HCT116 (cell line): Measurements from ENCODE around the gene PKIB.

Experiments
- CEBPB ChIP-seq: IDR thresholded peaks from 2 replicates; pipeline ENCODE4 v1.6.1; 2012; ENCODE audit warnings: low read depth
- CTCF ChIP-seq, 3 experiments: fragments of 200-600 bp in 1 of 3; sonication (generic) in 1 of 3; IDR thresholded peaks in 2 of 3; conservative IDR thresholded peaks in 1 of 3; 2 replicates each; pipeline ENCODE4 v1.5.1; 2012 to 2017; ENCODE audit warnings: low read depth in 2 of 3, low read length in 2 of 3, antibody characterized with exemption in 1 of 3, borderline replicate concordance in 1 of 3, control low read depth in 1 of 3, mild to moderate bottlenecking in 1 of 3, mixed read lengths in 1 of 3, mixed run types in 1 of 3, moderate library complexity in 1 of 3; ENCODE audit not compliant: insufficient read depth in 1 of 3
- JUND ChIP-seq: IDR thresholded peaks from 2 replicates; pipeline ENCODE4 v1.6.1; 2012
- MAX ChIP-seq: IDR thresholded peaks from 2 replicates; pipeline ENCODE4 v1.6.1; 2012
- POLR2A ChIP-seq: IDR thresholded peaks from 2 replicates; pipeline ENCODE4 v1.7.0; 2011; ENCODE audit warnings: borderline replicate concordance; ENCODE audit not compliant: insufficient read depth, insufficient read length; ENCODE audit errors: extremely low read depth
- POLR2AphosphoS5 ChIP-seq: IDR thresholded peaks from 2 replicates; pipeline ENCODE4 v1.6.1; 2011; ENCODE audit warnings: mild to moderate bottlenecking, low read depth, low read length, moderate library complexity
- RAD21 ChIP-seq: IDR thresholded peaks from 2 replicates; pipeline ENCODE4 v1.6.1; 2012; ENCODE audit warnings: low read depth, mild to moderate bottlenecking
- REST ChIP-seq: IDR thresholded peaks from 2 replicates; pipeline ENCODE4 v1.6.1; 2012; ENCODE audit warnings: low read depth
- SIN3A ChIP-seq: IDR thresholded peaks from 2 replicates; pipeline ENCODE4 v1.6.1; 2012; ENCODE audit warnings: low read depth
- SP1 ChIP-seq: IDR thresholded peaks from 2 replicates; pipeline ENCODE4 v1.6.1; 2012; ENCODE audit warnings: low read depth
- YY1 ChIP-seq: IDR thresholded peaks from 2 replicates; pipeline ENCODE4 v1.6.1; 2011; ENCODE audit warnings: low read length, low read depth, moderate library complexity, mild to moderate bottlenecking; ENCODE audit not compliant: insufficient replicate concordance; ENCODE audit errors: extremely low read depth
- ZNF274 ChIP-seq: fragments of 200-500 bp; sonication (Bioruptor generic); IDR thresholded peaks from 2 replicates; pipeline ENCODE4 v1.6.1; 2014; ENCODE audit warnings: mild to moderate bottlenecking, low read depth, low read length, inconsistent platforms

DNA sequence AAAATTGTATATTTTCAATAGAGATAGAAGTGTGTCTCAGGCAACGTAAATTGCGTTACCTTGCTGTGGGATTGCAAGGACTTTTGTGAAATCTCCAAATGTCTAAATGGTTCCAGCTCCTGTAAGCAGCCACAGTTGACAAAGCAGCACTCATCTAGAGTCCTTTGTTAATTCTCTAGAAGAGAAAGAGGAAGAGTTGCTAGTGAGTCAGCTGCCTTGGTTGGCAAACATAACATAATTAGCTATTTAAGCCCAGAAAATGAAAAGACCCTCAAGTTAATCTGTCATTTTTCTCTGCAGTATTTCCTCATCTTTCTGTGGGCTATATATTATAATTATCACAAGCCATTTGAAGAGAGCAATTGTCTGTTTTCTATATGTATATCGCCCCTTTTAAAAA lies 102.9 kb downstream of the PKIB start:
- TF ChIP-seq POLR2A (no peak), JUND (no peak), CTCF (IDR thresholded peaks at IDR 0.05 in 2 of 3, conservative IDR thresholded peaks at IDR 0.05 in 1 of 3; ENCODE audit: borderline replicate concordance in 1 of 3, insufficient read depth in 1 of 3, low read depth in 2 of 3, low read length in 2 of 3) (no peak), MAX (no peak), CEBPB (no peak), YY1 (no peak), SIN3A (no peak), ZNF274 (no peak), POLR2AphosphoS5 (no peak), SP1 (no peak), RAD21 (no peak), REST (no peak)
